Fibroblast of mammary gland (primary cell): ENCODE results near the gene RASD1.
"Not testable (repeated sequence)": the region's sequence is repeated elsewhere in the genome, so short reads cannot be mapped to it uniquely, and the experiment has no call there.

Source experiments
- DNase-seq: peaks from one replicate; pipeline ENCODE4 v3.0.0-alpha.2; 2010; ENCODE audit warnings: low read depth
- H3K4me3 ChIP-seq: 2 replicates; pipeline ENCODE4 v1.5.1; 2011; ENCODE audit warnings: low read depth, mild to moderate bottlenecking, low read length, moderate library complexity; ENCODE audit not compliant: control insufficient read depth
- TF ChIP-seq, protein P1 (sequence below): conservative IDR thresholded peaks from 2 replicates; pipeline ENCODE4 v1.5.1; 2011; ENCODE audit warnings: low read depth, low read length, inconsistent platforms; ENCODE audit not compliant: control insufficient read depth, insufficient read depth

RASD1 gene

GRCh38 chr17:17466511-17466910 is 29.7 kb downstream of the RASD1 start:
- TF ChIP-seq, protein P1, sequence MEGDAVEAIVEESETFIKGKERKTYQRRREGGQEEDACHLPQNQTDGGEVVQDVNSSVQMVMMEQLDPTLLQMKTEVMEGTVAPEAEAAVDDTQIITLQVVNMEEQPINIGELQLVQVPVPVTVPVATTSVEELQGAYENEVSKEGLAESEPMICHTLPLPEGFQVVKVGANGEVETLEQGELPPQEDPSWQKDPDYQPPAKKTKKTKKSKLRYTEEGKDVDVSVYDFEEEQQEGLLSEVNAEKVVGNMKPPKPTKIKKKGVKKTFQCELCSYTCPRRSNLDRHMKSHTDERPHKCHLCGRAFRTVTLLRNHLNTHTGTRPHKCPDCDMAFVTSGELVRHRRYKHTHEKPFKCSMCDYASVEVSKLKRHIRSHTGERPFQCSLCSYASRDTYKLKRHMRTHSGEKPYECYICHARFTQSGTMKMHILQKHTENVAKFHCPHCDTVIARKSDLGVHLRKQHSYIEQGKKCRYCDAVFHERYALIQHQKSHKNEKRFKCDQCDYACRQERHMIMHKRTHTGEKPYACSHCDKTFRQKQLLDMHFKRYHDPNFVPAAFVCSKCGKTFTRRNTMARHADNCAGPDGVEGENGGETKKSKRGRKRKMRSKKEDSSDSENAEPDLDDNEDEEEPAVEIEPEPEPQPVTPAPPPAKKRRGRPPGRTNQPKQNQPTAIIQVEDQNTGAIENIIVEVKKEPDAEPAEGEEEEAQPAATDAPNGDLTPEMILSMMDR: no peak
- DNase-seq: no peak
- H3K4me3 ChIP-seq: no peak overlapping the region

GRCh38 chr17:17465878-17466277 is 30.3 kb downstream of the RASD1 start:
- not testable (repeated sequence) for DNase-seq, H3K4me3 ChIP-seq

DNA sequence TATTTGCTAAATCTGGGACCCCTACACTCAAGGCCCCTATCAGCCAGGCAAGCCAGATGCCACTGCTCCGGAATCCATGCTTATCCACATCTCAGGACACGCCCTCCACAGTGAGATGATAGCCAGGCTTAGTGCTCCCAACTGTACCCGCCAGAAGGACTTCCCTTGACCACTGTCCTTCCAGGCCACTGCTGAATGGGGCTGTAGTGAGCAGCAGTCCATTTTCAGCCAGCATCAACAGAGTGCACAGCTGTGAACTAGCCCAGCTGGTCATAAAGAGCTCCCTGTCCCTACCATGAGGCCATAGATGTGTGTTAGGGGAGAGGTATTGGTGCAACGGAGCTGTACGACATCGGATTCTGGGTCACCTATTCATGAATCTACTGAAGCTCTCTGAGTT is 32.4 kb downstream of the RASD1 start:
- no peak for DNase-seq
- TF ChIP-seq, protein P1: no peak
- no peak overlapping the region for H3K4me3 ChIP-seq

- peak; percentile 19 for DNase-seq
- TF ChIP-seq, protein P1: no peak
Observed at GRCh38 chr17:17462048-17462824, 34.0 kb downstream of the RASD1 start.

GRCh38 chr17:17460038-17460437 is 36.2 kb downstream of the RASD1 start:
- H3K4me3 ChIP-seq: no peak overlapping the region
- no peak for DNase-seq
- TF ChIP-seq, protein P1: no peak

More at GRCh38 chr17:17462048-17462824, 34.0 kb downstream of the RASD1 start:
- no peak overlapping the region for H3K4me3 ChIP-seq

DNA sequence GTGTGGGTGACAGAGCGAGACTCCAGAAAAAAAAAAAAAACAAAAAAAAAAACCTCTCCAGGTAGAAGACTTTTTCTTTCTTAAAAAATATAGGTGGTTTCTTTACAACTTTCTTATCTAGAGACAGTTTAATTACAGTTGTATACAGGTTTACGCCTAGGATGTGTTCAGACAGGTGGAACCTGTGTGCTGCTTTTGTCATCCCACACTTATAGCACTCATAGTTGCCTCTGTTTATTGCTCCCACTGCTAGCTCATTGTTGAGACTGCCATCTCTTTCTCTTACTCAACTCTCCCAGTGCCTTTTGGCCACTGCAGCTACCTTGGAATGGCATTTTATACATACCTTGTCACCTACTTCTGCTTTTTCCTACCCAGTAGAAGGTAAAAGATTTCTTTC is 38.5 kb downstream of the RASD1 start:
- no peak overlapping the region for H3K4me3 ChIP-seq
- TF ChIP-seq, protein P1: no peak
- DNase-seq: no peak

GRCh38 chr17:17456251-17456650 is 39.9 kb downstream of the RASD1 start:
- TF ChIP-seq, protein P1: no peak
- no peak overlapping the region for H3K4me3 ChIP-seq
- DNase-seq: no peak
